ENCODE measurements around the gene CACNA2D1.

Gene CACNA2D1

GRCh38 chr7:81924494-81924893 lies 519.1 kb downstream of the CACNA2D1 start:
- Histone ChIP-seq H2AFZ (no peak overlapping the region), H3K79me2 (no peaks in the 10 kb centered on the region), H3K4me2 (ENCODE audit: low read length) (no peak overlapping the region), H3K9me3 (ENCODE audit: control insufficient read depth, low read length) (no peaks in the 10 kb centered on the region), H3K4me1 (no peaks in the 10 kb centered on the region), H3K9ac (no peak overlapping the region), H3K27me3 (ENCODE audit: control insufficient read depth, insufficient read depth, low read length) (no peaks in the 10 kb centered on the region), H3K36me3 (ENCODE audit: control insufficient read depth, insufficient read depth, low read length) (no peaks in the 10 kb centered on the region), H3K4me3 (ENCODE audit: low read depth, low read length) (no peak overlapping the region), H3K27ac (no peak overlapping the region)
- no peak for TF ChIP-seq CTCF (IDR thresholded peaks at IDR 0.05)

- H3K79me2 ChIP-seq, result no peaks in the 10 kb centered on the region
- H3K4me3 ChIP-seq (ENCODE audit: low read depth, low read length), result no peak overlapping the region
- H3K9me3 ChIP-seq (ENCODE audit: control insufficient read depth, low read length), result no peaks in the 10 kb centered on the region
- H3K27me3 ChIP-seq (ENCODE audit: control insufficient read depth, insufficient read depth, low read length), result no peaks in the 10 kb centered on the region
- no peaks in the 10 kb centered on the region for H3K4me1 ChIP-seq
- no peak for TF ChIP-seq CTCF (IDR thresholded peaks at IDR 0.05)
- H3K27ac ChIP-seq, result no peak overlapping the region
- no peak overlapping the region for H2AFZ ChIP-seq
- no peak overlapping the region for H3K4me2 ChIP-seq (ENCODE audit: low read length)
- H3K36me3 ChIP-seq (ENCODE audit: control insufficient read depth, insufficient read depth, low read length), result no peaks in the 10 kb centered on the region
- no peak overlapping the region for H3K9ac ChIP-seq
Measured at GRCh38 chr7:81919494-81919893, 524.1 kb downstream of the CACNA2D1 start.

GRCh38 chr7:81908220-81908619 lies 535.4 kb downstream of the CACNA2D1 start:
- no peak overlapping the region for H2AFZ ChIP-seq
- no peaks in the 10 kb centered on the region for H3K36me3 ChIP-seq (ENCODE audit: control insufficient read depth, insufficient read depth, low read length)
- no peaks in the 10 kb centered on the region for H3K27me3 ChIP-seq (ENCODE audit: control insufficient read depth, insufficient read depth, low read length)
- no peaks in the 10 kb centered on the region for H3K4me1 ChIP-seq
- H3K9me3 ChIP-seq (ENCODE audit: control insufficient read depth, low read length), result no peaks in the 10 kb centered on the region
- H3K27ac ChIP-seq, result no peak overlapping the region
- TF ChIP-seq CTCF (IDR thresholded peaks at IDR 0.05), result no peak
- H3K79me2 ChIP-seq, result no peaks in the 10 kb centered on the region
- H3K9ac ChIP-seq, result no peak overlapping the region
- no peak overlapping the region for H3K4me3 ChIP-seq (ENCODE audit: low read depth, low read length)
- no peak overlapping the region for H3K4me2 ChIP-seq (ENCODE audit: low read length)

GRCh38 chr7:81903115-81903514 lies 540.5 kb downstream of the CACNA2D1 start:
- Histone ChIP-seq H2AFZ (no peak overlapping the region), H3K4me2 (ENCODE audit: low read length) (no peak overlapping the region), H3K4me1 (no peaks in the 10 kb centered on the region), H3K4me3 (ENCODE audit: low read depth, low read length) (no peak overlapping the region), H3K27me3 (ENCODE audit: control insufficient read depth, insufficient read depth, low read length) (no peaks in the 10 kb centered on the region), H3K9ac (no peak overlapping the region), H3K79me2 (no peaks in the 10 kb centered on the region), H3K36me3 (ENCODE audit: control insufficient read depth, insufficient read depth, low read length) (no peaks in the 10 kb centered on the region), H3K27ac (no peak overlapping the region), H3K9me3 (ENCODE audit: control insufficient read depth, low read length) (no peaks in the 10 kb centered on the region)
- no peak for TF ChIP-seq CTCF (IDR thresholded peaks at IDR 0.05)

- no peak overlapping the region for H2AFZ ChIP-seq
- no peak for TF ChIP-seq CTCF (IDR thresholded peaks at IDR 0.05)
- no peak overlapping the region for H3K27ac ChIP-seq
- no peaks in the 10 kb centered on the region for H3K4me1 ChIP-seq
- H3K9me3 ChIP-seq (ENCODE audit: control insufficient read depth, low read length), result no peaks in the 10 kb centered on the region
- H3K79me2 ChIP-seq, result no peaks in the 10 kb centered on the region
- H3K4me2 ChIP-seq (ENCODE audit: low read length), result no peak overlapping the region
- H3K4me3 ChIP-seq (ENCODE audit: low read depth, low read length), result no peak overlapping the region
- H3K9ac ChIP-seq, result no peak overlapping the region
- no peaks in the 10 kb centered on the region for H3K27me3 ChIP-seq (ENCODE audit: control insufficient read depth, insufficient read depth, low read length)
- no peaks in the 10 kb centered on the region for H3K36me3 ChIP-seq (ENCODE audit: control insufficient read depth, insufficient read depth, low read length)
Measured at GRCh38 chr7:81902536-81902935, 541.0 kb downstream of the CACNA2D1 start.

Data from parathyroid adenoma (tissue), 2 donors.